ENCODE measurements around the gene FBXO48.

GRCh38 chr2:68487773-68488355 is 20.8 kb upstream of the FBXO48 start:
- TF ChIP-seq, protein P1, sequence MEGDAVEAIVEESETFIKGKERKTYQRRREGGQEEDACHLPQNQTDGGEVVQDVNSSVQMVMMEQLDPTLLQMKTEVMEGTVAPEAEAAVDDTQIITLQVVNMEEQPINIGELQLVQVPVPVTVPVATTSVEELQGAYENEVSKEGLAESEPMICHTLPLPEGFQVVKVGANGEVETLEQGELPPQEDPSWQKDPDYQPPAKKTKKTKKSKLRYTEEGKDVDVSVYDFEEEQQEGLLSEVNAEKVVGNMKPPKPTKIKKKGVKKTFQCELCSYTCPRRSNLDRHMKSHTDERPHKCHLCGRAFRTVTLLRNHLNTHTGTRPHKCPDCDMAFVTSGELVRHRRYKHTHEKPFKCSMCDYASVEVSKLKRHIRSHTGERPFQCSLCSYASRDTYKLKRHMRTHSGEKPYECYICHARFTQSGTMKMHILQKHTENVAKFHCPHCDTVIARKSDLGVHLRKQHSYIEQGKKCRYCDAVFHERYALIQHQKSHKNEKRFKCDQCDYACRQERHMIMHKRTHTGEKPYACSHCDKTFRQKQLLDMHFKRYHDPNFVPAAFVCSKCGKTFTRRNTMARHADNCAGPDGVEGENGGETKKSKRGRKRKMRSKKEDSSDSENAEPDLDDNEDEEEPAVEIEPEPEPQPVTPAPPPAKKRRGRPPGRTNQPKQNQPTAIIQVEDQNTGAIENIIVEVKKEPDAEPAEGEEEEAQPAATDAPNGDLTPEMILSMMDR (IDR thresholded peaks at IDR 0.05) = peak; percentile 33 to 58 (median 47)
- TF ChIP-seq POLR2A (IDR thresholded peaks at IDR 0.05) (no peak), POLR2AphosphoS5 (IDR thresholded peaks at IDR 0.05) (no peak), EP300 (IDR thresholded peaks at IDR 0.05; ENCODE audit: low read depth) (no peak)
